Left ventricle myocardium inferior (tissue), 1 donor: ENCODE results near the gene PHLDB3. TPM values are rescaled to one million over a fixed set of nuclear protein-coding genes. Genes with fewer than 3 reads are reported as not detected.
"Not testable (repeated sequence)": the region's sequence is repeated elsewhere in the genome, so short reads cannot be mapped to it uniquely, and the experiment has no call there.

Experiments
- DNase-seq: peaks from one replicate; pipeline ENCODE4 v3.0.0-alpha.2; 2020
- H3K27ac ChIP-seq: fragments of 200-600 bp; replicated peaks from 2 replicates; pipeline ENCODE4 v1.8.0; 2021
- H3K27me3 ChIP-seq: fragments of 200-600 bp; 2 replicates; pipeline ENCODE4 v1.8.0; 2021; ENCODE audit warnings: low read depth
- H3K36me3 ChIP-seq: fragments of 200-600 bp; 2 replicates; pipeline ENCODE4 v1.8.0; 2021
- H3K4me1 ChIP-seq: fragments of 200-600 bp; 2 replicates; pipeline ENCODE4 v1.8.0; 2021
- H3K4me3 ChIP-seq: fragments of 200-600 bp; 2 replicates; pipeline ENCODE4 v1.8.0; 2021; ENCODE audit warnings: mild to moderate bottlenecking, moderate library complexity
- H3K9me3 ChIP-seq: fragments of 200-600 bp; replicated peaks from 2 replicates; pipeline ENCODE4 v1.8.0; 2021
- intact Hi-C: fragments of 100-400 bp; cut with micrococcal nuclease; formaldehyde crosslinking; loops from one replicate; pipeline ENCODE4 v1.11.0; 2022
- total RNA-seq: library from RNA; stranded (reverse); fragmentation: NEBNext Ultra II Directional; extraction: Animal tissue kit (Norgen Biotek cat#: 25700); gene quantifications from one replicate; pipeline ENCODE4 v1.2.1, GENCODE V29; 2021
- TF ChIP-seq, protein P1 (sequence below): fragments of 200-600 bp; IDR thresholded peaks from 2 replicates; pipeline ENCODE4 v1.8.0; 2021; ENCODE audit warnings: antibody characterized with exemption, mild to moderate bottlenecking, borderline replicate concordance
- donor health status: DM: no; HTN: yes; CAD: no; lungs with severe emphysema.

PHLDB3 gene
- total RNA-seq, 1 donor from 2014 or later, result 4.5 TPM

GRCh38 chr19:43526884-43527859 lies 22.6 kb upstream of the PHLDB3 start, which contains the start of gene ETHE1:
Gene ETHE1 (minus strand): TSS chr19:43527201. CDS start chr19:43527177, 24 bp downstream.
- Histone ChIP-seq H3K9me3 (no peaks in the 10 kb centered on the region), H3K27ac (peak within 1 kb of the TSS; percentile 91), H3K36me3 (no peaks in the 10 kb centered on the region), H3K4me1 (peaks cover 43% of the 10 kb centered on the region), H3K4me3 (peak within 1 kb of the TSS; percentile 94), H3K27me3 (no peaks in the 10 kb centered on the region)
- intact Hi-C loops, result no loop called here
- peak; percentile 88 for DNase-seq
- TF ChIP-seq, protein P1, sequence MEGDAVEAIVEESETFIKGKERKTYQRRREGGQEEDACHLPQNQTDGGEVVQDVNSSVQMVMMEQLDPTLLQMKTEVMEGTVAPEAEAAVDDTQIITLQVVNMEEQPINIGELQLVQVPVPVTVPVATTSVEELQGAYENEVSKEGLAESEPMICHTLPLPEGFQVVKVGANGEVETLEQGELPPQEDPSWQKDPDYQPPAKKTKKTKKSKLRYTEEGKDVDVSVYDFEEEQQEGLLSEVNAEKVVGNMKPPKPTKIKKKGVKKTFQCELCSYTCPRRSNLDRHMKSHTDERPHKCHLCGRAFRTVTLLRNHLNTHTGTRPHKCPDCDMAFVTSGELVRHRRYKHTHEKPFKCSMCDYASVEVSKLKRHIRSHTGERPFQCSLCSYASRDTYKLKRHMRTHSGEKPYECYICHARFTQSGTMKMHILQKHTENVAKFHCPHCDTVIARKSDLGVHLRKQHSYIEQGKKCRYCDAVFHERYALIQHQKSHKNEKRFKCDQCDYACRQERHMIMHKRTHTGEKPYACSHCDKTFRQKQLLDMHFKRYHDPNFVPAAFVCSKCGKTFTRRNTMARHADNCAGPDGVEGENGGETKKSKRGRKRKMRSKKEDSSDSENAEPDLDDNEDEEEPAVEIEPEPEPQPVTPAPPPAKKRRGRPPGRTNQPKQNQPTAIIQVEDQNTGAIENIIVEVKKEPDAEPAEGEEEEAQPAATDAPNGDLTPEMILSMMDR, result peak; percentile 21

GRCh38 chr19:43525836-43526771 lies 21.6 kb upstream of the PHLDB3 start:
- H3K36me3 ChIP-seq, result no peaks in the 10 kb centered on the region
- intact Hi-C loops, result no loop called here
- peak overlapping the region; percentile 91 for H3K27ac ChIP-seq
- H3K27me3 ChIP-seq, result no peaks in the 10 kb centered on the region
- DNase-seq, result peak; percentile 20
- H3K4me1 ChIP-seq, result peaks cover 41% of the 10 kb centered on the region
- H3K4me3 ChIP-seq, result peak overlapping the region; percentile 94
- H3K9me3 ChIP-seq, result no peaks in the 10 kb centered on the region
- TF ChIP-seq, protein P1, result no peak

- Histone ChIP-seq H3K36me3 (no peaks in the 10 kb centered on the region), H3K4me1 (peaks cover 41% of the 10 kb centered on the region), H3K9me3 (no peaks in the 10 kb centered on the region), H3K27me3 (no peaks in the 10 kb centered on the region), H3K27ac (peak overlapping the region; percentile 91), H3K4me3 (peak overlapping the region; percentile 94)
- DNase-seq, result peak; percentile 49
- intact Hi-C loops, result no loop called here
- TF ChIP-seq, protein P1, result no peak
Measured at GRCh38 chr19:43524922-43525835, 20.6 kb upstream of the PHLDB3 start.

- intact Hi-C loops, H3K27ac ChIP-seq, H3K9me3 ChIP-seq, H3K27me3 ChIP-seq, H3K36me3 ChIP-seq, H3K4me3 ChIP-seq, DNase-seq: not testable (repeated sequence)
- H3K4me1 ChIP-seq, result peaks cover 41% of the 10 kb centered on the region
Measured at GRCh38 chr19:43523696-43524095, 19.1 kb upstream of the PHLDB3 start.

DNA sequence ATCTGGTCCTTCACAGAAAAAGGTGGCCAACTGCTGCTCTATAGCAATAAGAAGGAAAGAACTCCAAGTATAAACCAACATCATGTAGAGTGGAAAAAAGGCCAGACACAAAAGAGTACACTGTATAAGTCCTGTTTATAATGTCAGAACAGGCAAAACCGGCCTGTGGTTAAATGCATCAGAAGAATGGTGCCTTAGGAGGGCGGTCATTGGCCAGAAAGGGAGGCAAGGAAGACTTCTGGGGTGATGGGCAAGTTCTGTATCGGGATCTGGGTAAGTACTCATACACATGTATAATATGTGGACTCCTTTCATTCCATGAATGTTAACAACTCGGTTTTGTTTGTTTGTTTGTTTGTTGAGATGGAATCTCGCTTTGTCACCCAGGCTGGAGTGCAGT lies 18.4 kb upstream of the PHLDB3 start:
- intact Hi-C loops, result no loop called here
- no peak for DNase-seq
- Histone ChIP-seq H3K4me3 (no peak overlapping the region), H3K27ac (no peak overlapping the region), H3K36me3 (no peaks in the 10 kb centered on the region), H3K4me1 (peaks cover 37% of the 10 kb centered on the region), H3K9me3 (no peaks in the 10 kb centered on the region), H3K27me3 (no peaks in the 10 kb centered on the region)
- TF ChIP-seq, protein P1, result no peak
